Erythroblast (primary cell): ENCODE data around the gene CNBP.

Experiments used
- GATA1 ChIP-seq: IDR thresholded peaks from 2 replicates; pipeline ENCODE4 v1.6.1; 2011; ENCODE audit warnings: low read depth, mild to moderate bottlenecking, control low read depth, low read length, moderate library complexity
- POLR2A ChIP-seq: IDR thresholded peaks from 2 replicates; pipeline ENCODE4 v1.6.1; 2011; ENCODE audit warnings: mild to moderate bottlenecking, low read length

GRCh38 chr3:129213238-129213637 is 29.5 kb upstream of the CNBP start:
- no peak for TF ChIP-seq POLR2A
- TF ChIP-seq GATA1, result no peak
